ENCODE data around the gene SUSD5.

GRCh38 chr3:33159234-33159633 is 59.4 kb downstream of the SUSD5 start:
- no peak for TF ChIP-seq ZNF274 (IDR thresholded peaks at IDR 0.05; ENCODE audit: low read length)
- no peak for TF ChIP-seq ZNF274 (tag by site-specific recombination; IDR thresholded peaks at IDR 0.05; ENCODE audit: borderline replicate concordance)
- no peak for TF ChIP-seq CTCF (tag by site-specific recombination; IDR thresholded peaks at IDR 0.05)
- TF ChIP-seq ZNF623 (tag by site-specific recombination; IDR thresholded peaks at IDR 0.05): no peak
- TF ChIP-seq ZNF776 (tag by site-specific recombination; IDR thresholded peaks at IDR 0.05; ENCODE audit: borderline replicate concordance): no peak

All from HEK293 (cell line).